HepG2 (cell line): ENCODE data around the gene TRIM66. TPM values are rescaled to one million over a fixed set of nuclear protein-coding genes. Genes with fewer than 3 reads are reported as not detected.

ENCODE experiments used
- CREB1 ChIP-seq, 2 experiments: fragments of 450-650 bp in 1 of 2; IDR thresholded peaks; 2 replicates each; pipeline ENCODE4 v1.6.1; 2016 to 2017; ENCODE audit warnings: control low read depth in 1 of 2, mild to moderate bottlenecking in 1 of 2, missing compliant biosample characterization in 1 of 2, missing genetic modification characterization in 1 of 2
- GATAD2A ChIP-seq: IDR thresholded peaks from 2 replicates; pipeline ENCODE4 v1.6.1; 2016
- HOXD1 ChIP-seq: sonication (generic); formaldehyde crosslinking; IDR thresholded peaks from 2 replicates; pipeline ENCODE4 v1.5.0; 2020; ENCODE audit warnings: missing genetic modification reagents
- JDP2 ChIP-seq: sonication (generic); formaldehyde crosslinking; IDR thresholded peaks from 2 replicates; pipeline ENCODE4 v1.8.1; 2022; ENCODE audit warnings: missing genetic modification reagents, borderline replicate concordance
- MATR3 ChIP-seq: sonication (generic); formaldehyde crosslinking; IDR thresholded peaks from 2 replicates; pipeline ENCODE4 v1.4.0; 2020; ENCODE audit warnings: missing genetic modification reagents
- NFYB ChIP-seq: sonication (generic); formaldehyde crosslinking; IDR thresholded peaks from 2 replicates; pipeline ENCODE4 v1.4.0; 2020; ENCODE audit warnings: missing genetic modification reagents
- POLR2AphosphoS5 ChIP-seq: IDR thresholded peaks from 2 replicates; pipeline ENCODE4 v1.6.1; 2012; ENCODE audit warnings: low read depth, low read length
- REXO4 ChIP-seq: sonication (generic); formaldehyde crosslinking; IDR thresholded peaks from 2 replicates; pipeline ENCODE4 v1.8.0; 2022; ENCODE audit warnings: missing genetic modification reagents, mild to moderate bottlenecking, borderline replicate concordance
- SP4 ChIP-seq: sonication (generic); formaldehyde crosslinking; IDR thresholded peaks from 2 replicates; pipeline ENCODE4 v1.8.1; 2023; ENCODE audit warnings: mild to moderate bottlenecking, missing genetic modification reagents
- TAF1 ChIP-seq: sonication (generic); formaldehyde crosslinking; IDR thresholded peaks from 2 replicates; pipeline ENCODE4 v1.4.0; 2020; ENCODE audit warnings: missing genetic modification reagents
- ZNF205 ChIP-seq: IDR thresholded peaks from 2 replicates; pipeline ENCODE4 v1.6.1; 2018; ENCODE audit warnings: missing biosample characterization, missing genetic modification reagents
- ZNF24 ChIP-seq: fragments of 450-650 bp; IDR thresholded peaks from 2 replicates; pipeline ENCODE4 v1.6.1; 2017; ENCODE audit warnings: antibody characterized with exemption, mild to moderate bottlenecking
- ZNF432 ChIP-seq: sonication (generic); formaldehyde crosslinking; IDR thresholded peaks from 2 replicates; pipeline ENCODE4 v1.5.0; 2020; ENCODE audit warnings: missing genetic modification reagents, mild to moderate bottlenecking, borderline replicate concordance
- ZNF496 ChIP-seq: sonication (generic); formaldehyde crosslinking; IDR thresholded peaks from 2 replicates; pipeline ENCODE4 v1.8.1; 2023; ENCODE audit warnings: mild to moderate bottlenecking, moderate library complexity, missing genetic modification reagents; ENCODE audit not compliant: insufficient replicate concordance
- polyA plus RNA-seq, 8 experiments: library from polyadenylated mRNA; depleted of rRNA in 3 of 8; stranded (reverse) in 7 of 8; unstranded in 1 of 8; fragments of >200 nt; fragmentation: Illumina TruSeq in 4 of 8; extraction: Trizol in 4 of 8; gene quantifications; 2 replicates each; pipeline versions ENCODE4 v1.2.1 to v1.2.3, GENCODE V29; 2011 to 2016; ENCODE audit warnings: low read depth in 4 of 8, missing spikeins in 1 of 8, mixed read lengths in 1 of 8; ENCODE audit not compliant: insufficient read depth in 1 of 8
- total RNA-seq, 5 experiments: library from RNA; depleted of rRNA; stranded (reverse); fragments of >200 nt; fragmentation: Illumina TruSeq; extraction: Trizol; gene quantifications; 2 replicates each; pipeline ENCODE4 v1.2.3, GENCODE V29; 2016; ENCODE audit warnings: low read depth in 1 of 5
- TF ChIP-seq, protein P1 (sequence below): sonication (generic); formaldehyde crosslinking; IDR thresholded peaks from 2 replicates; pipeline ENCODE4 v1.4.0; 2020; ENCODE audit warnings: missing genetic modification reagents, mild to moderate bottlenecking, borderline replicate concordance
- TF ChIP-seq, protein P2 (sequence below): sonication (generic); formaldehyde crosslinking; IDR thresholded peaks from 2 replicates; pipeline ENCODE4; 2020; ENCODE audit warnings: missing genetic modification reagents, mild to moderate bottlenecking, borderline replicate concordance
- TF ChIP-seq, protein P3 (sequence below): sonication (generic); formaldehyde crosslinking; IDR thresholded peaks from 2 replicates; pipeline ENCODE4 v1.4.0; 2020; ENCODE audit warnings: missing genetic modification reagents

Gene TRIM66
- total and polyA plus RNA-seq, 2 of the 13 experiments (the other 11 are each of a cell fraction or from before 2014, with no cell fraction given): 4.9 to 6.1 TPM

DNA sequence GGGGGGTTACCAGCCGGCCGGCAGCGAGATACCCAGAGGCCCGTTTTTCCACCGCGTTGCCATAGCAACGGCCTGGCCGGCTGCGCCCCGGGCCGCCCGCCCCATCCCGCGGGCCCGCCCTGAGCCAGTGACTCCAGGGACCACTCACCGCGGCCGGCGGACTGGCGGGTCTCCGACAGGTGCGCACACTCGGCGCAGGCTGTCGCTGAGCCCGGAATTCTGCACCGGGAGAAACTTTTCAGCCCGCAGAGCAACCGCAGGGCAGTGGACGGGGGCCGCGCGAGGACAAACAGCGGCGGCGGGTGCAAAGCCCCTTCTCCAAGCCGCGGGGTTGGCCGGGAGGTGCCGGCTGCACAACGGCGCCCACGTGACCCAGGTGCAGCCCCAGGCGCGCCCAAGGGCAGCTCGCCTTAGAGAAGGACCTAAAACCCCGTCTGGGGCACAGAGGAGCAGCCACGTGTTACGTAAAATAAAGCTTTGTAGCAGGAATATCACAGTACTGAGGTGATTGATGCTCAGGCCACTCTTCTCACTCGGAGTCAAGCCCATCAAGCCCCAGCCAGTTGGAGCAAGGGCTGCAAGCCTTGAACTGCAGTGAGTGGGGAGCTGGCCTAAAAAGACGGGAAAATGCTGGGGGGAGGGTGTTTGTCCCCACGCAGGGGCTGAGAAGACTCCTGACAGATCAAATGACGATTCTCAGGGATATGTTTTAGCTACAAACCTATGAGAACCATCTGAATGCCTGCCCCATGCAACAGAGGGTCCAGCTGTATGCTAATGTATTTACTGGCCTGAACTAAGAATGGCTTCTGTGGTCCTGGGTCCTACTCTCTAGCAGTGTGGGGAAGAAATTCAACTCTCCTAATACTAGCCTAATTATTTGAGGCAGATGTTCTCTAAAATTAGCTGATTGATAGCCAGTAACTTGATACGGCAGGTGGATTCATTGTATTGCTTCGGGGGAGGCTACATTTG, 88.2 kb downstream of the TRIM66 start, which contains the start of gene STK33 (continued):
- TF ChIP-seq, protein P1, sequence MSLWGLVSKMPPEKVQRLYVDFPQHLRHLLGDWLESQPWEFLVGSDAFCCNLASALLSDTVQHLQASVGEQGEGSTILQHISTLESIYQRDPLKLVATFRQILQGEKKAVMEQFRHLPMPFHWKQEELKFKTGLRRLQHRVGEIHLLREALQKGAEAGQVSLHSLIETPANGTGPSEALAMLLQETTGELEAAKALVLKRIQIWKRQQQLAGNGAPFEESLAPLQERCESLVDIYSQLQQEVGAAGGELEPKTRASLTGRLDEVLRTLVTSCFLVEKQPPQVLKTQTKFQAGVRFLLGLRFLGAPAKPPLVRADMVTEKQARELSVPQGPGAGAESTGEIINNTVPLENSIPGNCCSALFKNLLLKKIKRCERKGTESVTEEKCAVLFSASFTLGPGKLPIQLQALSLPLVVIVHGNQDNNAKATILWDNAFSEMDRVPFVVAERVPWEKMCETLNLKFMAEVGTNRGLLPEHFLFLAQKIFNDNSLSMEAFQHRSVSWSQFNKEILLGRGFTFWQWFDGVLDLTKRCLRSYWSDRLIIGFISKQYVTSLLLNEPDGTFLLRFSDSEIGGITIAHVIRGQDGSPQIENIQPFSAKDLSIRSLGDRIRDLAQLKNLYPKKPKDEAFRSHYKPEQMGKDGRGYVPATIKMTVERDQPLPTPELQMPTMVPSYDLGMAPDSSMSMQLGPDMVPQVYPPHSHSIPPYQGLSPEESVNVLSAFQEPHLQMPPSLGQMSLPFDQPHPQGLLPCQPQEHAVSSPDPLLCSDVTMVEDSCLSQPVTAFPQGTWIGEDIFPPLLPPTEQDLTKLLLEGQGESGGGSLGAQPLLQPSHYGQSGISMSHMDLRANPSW (CRISPR knock-in tag): no peak; the same call in 1 of the 2 replicates
- TF ChIP-seq ZNF432 (no peak), CREB1 (IDR thresholded peaks at IDR 0.05) (no peak), CREB1 (CRISPR knock-in tag; IDR thresholded peaks at IDR 0.05) (no peak), GATAD2A (CRISPR knock-in tag) (peak; percentile 33; the same call in 1 of the 2 replicates), JDP2 (CRISPR knock-in tag) (no peak), HOXD1 (CRISPR knock-in tag) (no peak), SP4 (peak; percentile 15; the same call in 1 of the 2 replicates), ZNF496 (CRISPR knock-in tag) (no peak), TAF1 (peak; percentile 68), ZNF24 (no peak), ZNF205 (peak; percentile 83), POLR2AphosphoS5 (0 out of 2 replicates have a peak, but pooled peaks have one; percentile 28), MATR3 (no peak), REXO4 (CRISPR knock-in tag) (no peak), NFYB (CRISPR knock-in tag) (peak; percentile 20; the same call in 1 of the 2 replicates)
- TF ChIP-seq, protein P2, sequence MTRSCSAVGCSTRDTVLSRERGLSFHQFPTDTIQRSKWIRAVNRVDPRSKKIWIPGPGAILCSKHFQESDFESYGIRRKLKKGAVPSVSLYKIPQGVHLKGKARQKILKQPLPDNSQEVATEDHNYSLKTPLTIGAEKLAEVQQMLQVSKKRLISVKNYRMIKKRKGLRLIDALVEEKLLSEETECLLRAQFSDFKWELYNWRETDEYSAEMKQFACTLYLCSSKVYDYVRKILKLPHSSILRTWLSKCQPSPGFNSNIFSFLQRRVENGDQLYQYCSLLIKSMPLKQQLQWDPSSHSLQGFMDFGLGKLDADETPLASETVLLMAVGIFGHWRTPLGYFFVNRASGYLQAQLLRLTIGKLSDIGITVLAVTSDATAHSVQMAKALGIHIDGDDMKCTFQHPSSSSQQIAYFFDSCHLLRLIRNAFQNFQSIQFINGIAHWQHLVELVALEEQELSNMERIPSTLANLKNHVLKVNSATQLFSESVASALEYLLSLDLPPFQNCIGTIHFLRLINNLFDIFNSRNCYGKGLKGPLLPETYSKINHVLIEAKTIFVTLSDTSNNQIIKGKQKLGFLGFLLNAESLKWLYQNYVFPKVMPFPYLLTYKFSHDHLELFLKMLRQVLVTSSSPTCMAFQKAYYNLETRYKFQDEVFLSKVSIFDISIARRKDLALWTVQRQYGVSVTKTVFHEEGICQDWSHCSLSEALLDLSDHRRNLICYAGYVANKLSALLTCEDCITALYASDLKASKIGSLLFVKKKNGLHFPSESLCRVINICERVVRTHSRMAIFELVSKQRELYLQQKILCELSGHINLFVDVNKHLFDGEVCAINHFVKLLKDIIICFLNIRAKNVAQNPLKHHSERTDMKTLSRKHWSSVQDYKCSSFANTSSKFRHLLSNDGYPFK (CRISPR knock-in tag): peak; percentile 41; the same call in 1 of the 2 replicates
- TF ChIP-seq, protein P3, sequence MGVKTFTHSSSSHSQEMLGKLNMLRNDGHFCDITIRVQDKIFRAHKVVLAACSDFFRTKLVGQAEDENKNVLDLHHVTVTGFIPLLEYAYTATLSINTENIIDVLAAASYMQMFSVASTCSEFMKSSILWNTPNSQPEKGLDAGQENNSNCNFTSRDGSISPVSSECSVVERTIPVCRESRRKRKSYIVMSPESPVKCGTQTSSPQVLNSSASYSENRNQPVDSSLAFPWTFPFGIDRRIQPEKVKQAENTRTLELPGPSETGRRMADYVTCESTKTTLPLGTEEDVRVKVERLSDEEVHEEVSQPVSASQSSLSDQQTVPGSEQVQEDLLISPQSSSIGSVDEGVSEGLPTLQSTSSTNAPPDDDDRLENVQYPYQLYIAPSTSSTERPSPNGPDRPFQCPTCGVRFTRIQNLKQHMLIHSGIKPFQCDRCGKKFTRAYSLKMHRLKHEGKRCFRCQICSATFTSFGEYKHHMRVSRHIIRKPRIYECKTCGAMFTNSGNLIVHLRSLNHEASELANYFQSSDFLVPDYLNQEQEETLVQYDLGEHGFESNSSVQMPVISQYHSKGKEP (CRISPR knock-in tag): no peak
